H1 (cell line): ENCODE measurements around the gene CNGA1. TPM values are rescaled to one million over a fixed set of nuclear protein-coding genes. Genes with fewer than 3 reads are reported as not detected.

Experiments used
- CTCF ChIA-PET: fragments of 300-600 bp; sonication (Branson Sonifier 250); formaldehyde crosslinking; loops from one replicate; lab custom pipeline; 2021; ENCODE audit not compliant: partially characterized antibody; lab: Charles Lee
- POLR2A ChIA-PET: fragments of 300-600 bp; sonication (Branson Sonifier 250); formaldehyde crosslinking; loops from one replicate; lab custom pipeline; 2021; ENCODE audit warnings: inconsistent platforms; ENCODE audit not compliant: partially characterized antibody; lab: Charles Lee
- DNase-seq, 2 experiments: peaks; one replicate each; pipeline versions ENCODE4 v3.0.0 to v3.0.0-alpha.2; 2010 to 2022; ENCODE audit warnings: low spot score in 2 of 2, low read depth in 1 of 2, mixed read lengths in 1 of 2
- FAIRE-seq: peaks from 2 replicates; lab custom pipeline; 2011; peaks lifted over from hg19 to GRCh38; lab: Jason Lieb, UNC
- H2AFZ ChIP-seq: 2 replicates; pipeline ENCODE4 v1.8.1; 2012; ENCODE audit warnings: low read length, inconsistent platforms
- H2AK5ac ChIP-seq: 2 replicates; pipeline ENCODE4 v1.6.1; 2013; ENCODE audit warnings: low read depth, low read length
- H2BK120ac ChIP-seq: replicated peaks from 2 replicates; pipeline ENCODE3; 2013; ENCODE audit warnings: low read depth, low read length, inconsistent platforms
- H2BK12ac ChIP-seq: 2 replicates; pipeline ENCODE4 v1.6.1; 2013; ENCODE audit warnings: low read depth, low read length
- H2BK15ac ChIP-seq: 2 replicates; pipeline ENCODE4 v1.6.1; 2013; ENCODE audit warnings: low read length
- H2BK20ac ChIP-seq: 2 replicates; pipeline ENCODE4 v1.6.1; 2013; ENCODE audit warnings: low read length
- H2BK5ac ChIP-seq: 2 replicates; pipeline ENCODE4 v1.6.1; 2013; ENCODE audit warnings: low read depth, low read length
- H3K14ac ChIP-seq: 2 replicates; pipeline ENCODE4 v1.6.1; 2013; ENCODE audit warnings: inconsistent platforms; ENCODE audit not compliant: insufficient read length
- H3K18ac ChIP-seq: 2 replicates; pipeline ENCODE4 v1.6.1; 2013; ENCODE audit warnings: low read length; ENCODE audit errors: extremely low read depth
- H3K23ac ChIP-seq: 2 replicates; pipeline ENCODE4 v1.6.1; 2013; ENCODE audit warnings: inconsistent platforms; ENCODE audit not compliant: insufficient read length
- H3K23me2 ChIP-seq: 2 replicates; pipeline ENCODE4 v1.6.1; 2013; ENCODE audit warnings: low read depth, low read length
- H3K27ac ChIP-seq: 2 replicates; pipeline ENCODE4 v1.6.1; 2011; ENCODE audit warnings: low read depth, low read length, inconsistent platforms
- H3K27me3 ChIP-seq, 4 experiments: replicated peaks in 1 of 4; 1 replicate in 1 of 4; 2 replicates in 3 of 4; pipeline versions ENCODE4 v1.6.1 to v1.8.1; 2011 to 2013; ENCODE audit warnings: low read length in 3 of 4, mild to moderate bottlenecking in 3 of 4, inconsistent platforms in 2 of 4, mixed read lengths in 2 of 4, moderate library complexity in 1 of 4; ENCODE audit not compliant: control insufficient read depth in 3 of 4, insufficient read depth in 3 of 4; ENCODE audit errors: extremely low read depth in 1 of 4
- H3K36me3 ChIP-seq, 4 experiments: 2 replicates each; pipeline versions ENCODE4 v1.6.1 to v1.8.1; 2011 to 2013; ENCODE audit warnings: mild to moderate bottlenecking in 4 of 4, low read length in 3 of 4, moderate library complexity in 2 of 4, control low read depth in 1 of 4, inconsistent platforms in 1 of 4; ENCODE audit not compliant: insufficient read depth in 4 of 4, control insufficient read depth in 2 of 4
- H3K4ac ChIP-seq: replicated peaks from 2 replicates; pipeline ENCODE3; 2013; ENCODE audit warnings: low read length, low read depth, mixed read lengths, inconsistent platforms; ENCODE audit not compliant: insufficient read length
- H3K4me1 ChIP-seq, 4 experiments: replicated peaks in 1 of 4; 1 replicate in 1 of 4; 2 replicates in 3 of 4; pipeline versions ENCODE4 v1.6.1 to v1.8.1; 2011 to 2013; ENCODE audit warnings: low read length in 3 of 4, inconsistent platforms in 2 of 4, mixed read lengths in 1 of 4; ENCODE audit not compliant: insufficient read depth in 4 of 4, control insufficient read depth in 3 of 4
- H3K4me2 ChIP-seq, 2 experiments: 2 replicates each; pipeline versions ENCODE4 v1.6.1 to v1.8.1; 2011 to 2013; ENCODE audit warnings: low read depth in 2 of 2, low read length in 2 of 2, control low read depth in 1 of 2, inconsistent platforms in 1 of 2, mild to moderate bottlenecking in 1 of 2; ENCODE audit not compliant: insufficient read depth in 1 of 2
- H3K4me3 ChIP-seq, 4 experiments: fragments of 200-600, 300-600 bp in 1 of 4; sonication (generic), shearing (Covaris generic), sonication (Bioruptor Twin) in 1 of 4; 2 replicates each; pipeline versions ENCODE4 v1.5.1 to v1.8.1; 2011 to 2016; ENCODE audit warnings: low read length in 4 of 4, low read depth in 3 of 4, control low read depth in 2 of 4, inconsistent platforms in 2 of 4, mild to moderate bottlenecking in 2 of 4, mixed read lengths in 1 of 4, moderate library complexity in 1 of 4; ENCODE audit not compliant: insufficient read depth in 2 of 4; ENCODE audit errors: extremely low read depth in 1 of 4
- H3K56ac ChIP-seq: replicated peaks from 2 replicates; pipeline ENCODE3; 2013; ENCODE audit warnings: low read depth, mild to moderate bottlenecking, mixed read lengths, low read length, inconsistent platforms; ENCODE audit not compliant: insufficient read length
- H3K79me1 ChIP-seq: 2 replicates; pipeline ENCODE4 v1.6.1; 2013; ENCODE audit warnings: low read depth, low read length, control low read depth
- H3K79me2 ChIP-seq, 2 experiments: 2 replicates each; pipeline versions ENCODE4 v1.6.1 to v1.8.1; 2012 to 2013; ENCODE audit warnings: low read length in 2 of 2, mild to moderate bottlenecking in 2 of 2, inconsistent platforms in 1 of 2; ENCODE audit not compliant: insufficient read depth in 2 of 2, control insufficient read depth in 1 of 2
- H3K9ac ChIP-seq, 4 experiments: replicated peaks in 1 of 4; 1 replicate in 1 of 4; 2 replicates in 3 of 4; pipeline versions ENCODE4 v1.6.1 to v1.8.1; 2011 to 2013; ENCODE audit warnings: low read depth in 3 of 4, low read length in 3 of 4, control low read depth in 2 of 4, mild to moderate bottlenecking in 2 of 4, moderate library complexity in 2 of 4, inconsistent platforms in 1 of 4; ENCODE audit errors: extremely low read depth in 1 of 4
- H3K9me3 ChIP-seq, 2 experiments: 2 replicates each; pipeline versions ENCODE4 v1.6.1 to v1.8.1; 2012 to 2013; ENCODE audit warnings: mild to moderate bottlenecking in 2 of 2, moderate library complexity in 2 of 2, control low read depth in 1 of 2, inconsistent platforms in 1 of 2, low read depth in 1 of 2, low read length in 1 of 2, mixed read lengths in 1 of 2; ENCODE audit not compliant: insufficient read depth in 2 of 2
- H4K20me1 ChIP-seq, 2 experiments: replicated peaks in 1 of 2; 2 replicates each; pipeline versions ENCODE3 to v1.8.1; 2011 to 2013; ENCODE audit warnings: inconsistent platforms in 2 of 2, low read length in 2 of 2, mild to moderate bottlenecking in 1 of 2; ENCODE audit not compliant: insufficient read depth in 2 of 2, control insufficient read depth in 1 of 2
- H4K5ac ChIP-seq: 2 replicates; pipeline ENCODE4 v1.6.1; 2013; ENCODE audit warnings: low read length, low read depth, mixed read lengths, inconsistent platforms; ENCODE audit not compliant: insufficient read length
- H4K8ac ChIP-seq: 2 replicates; pipeline ENCODE4 v1.8.0; 2013; ENCODE audit warnings: mild to moderate bottlenecking, moderate library complexity, low read length, inconsistent platforms; ENCODE audit not compliant: insufficient read depth; ENCODE audit errors: extremely low read depth
- H4K91ac ChIP-seq: replicated peaks from 2 replicates; pipeline ENCODE3; 2013; ENCODE audit warnings: low read length, mixed read lengths, inconsistent platforms; ENCODE audit not compliant: insufficient read length
- ASH2L ChIP-seq: fragments of 200-600, 300-600 bp; sonication (generic); IDR thresholded peaks from one replicate; pipeline ENCODE4 v1.7.1; 2017; ENCODE audit warnings: low read length
- ATF2 ChIP-seq: IDR thresholded peaks from 2 replicates; pipeline ENCODE4 v1.6.1; 2012; ENCODE audit warnings: low read length, inconsistent platforms
- BACH1 ChIP-seq: IDR thresholded peaks from 2 replicates; pipeline ENCODE4 v1.6.1; 2012; ENCODE audit warnings: low read length, improper control_type of control experiment
- EGR1 ChIP-seq: IDR thresholded peaks from 2 replicates; pipeline ENCODE4 v1.6.1; 2011; ENCODE audit warnings: low read depth, low read length, borderline replicate concordance
- EZH2 ChIP-seq: fragments of 200-600 bp; sonication (generic); IDR thresholded peaks from 2 replicates; pipeline ENCODE4 v1.7.1; 2012; ENCODE audit warnings: low read depth, mild to moderate bottlenecking, moderate library complexity, low read length, inconsistent platforms; ENCODE audit not compliant: severe bottlenecking
- FOSL1 ChIP-seq: IDR thresholded peaks from 2 replicates; pipeline ENCODE4 v1.6.1; 2011; ENCODE audit warnings: mild to moderate bottlenecking, low read depth, low read length, moderate library complexity; ENCODE audit not compliant: insufficient read depth
- HDAC6 ChIP-seq: IDR thresholded peaks from one replicate; pipeline ENCODE4 v1.7.1; 2012; ENCODE audit warnings: low read depth, mild to moderate bottlenecking, inconsistent platforms, low read length, moderate library complexity
- JUN ChIP-seq: IDR thresholded peaks from 2 replicates; pipeline ENCODE4 v1.6.1; 2011; ENCODE audit warnings: low read depth, mild to moderate bottlenecking, improper control_type of control experiment, low read length
- KDM5A ChIP-seq: fragments of 200-600 bp; IDR thresholded peaks from 2 replicates; pipeline ENCODE4 v1.7.1; 2012; ENCODE audit warnings: mild to moderate bottlenecking, low read length, inconsistent platforms, mixed read lengths
- MAFK ChIP-seq: IDR thresholded peaks from 2 replicates; pipeline ENCODE4 v1.6.1; 2012; ENCODE audit warnings: low read depth, mild to moderate bottlenecking, improper control_type of control experiment, low read length
- POU5F1 ChIP-seq: IDR thresholded peaks from 2 replicates; pipeline ENCODE4 v1.6.1; 2011; ENCODE audit warnings: low read depth, mild to moderate bottlenecking, low read length, moderate library complexity
- TAF1 ChIP-seq: IDR thresholded peaks from 2 replicates; pipeline ENCODE4 v1.6.1; 2011; ENCODE audit warnings: mild to moderate bottlenecking, low read depth, low read length
- TBP ChIP-seq: IDR thresholded peaks from 2 replicates; pipeline ENCODE4 v1.6.1; 2011; ENCODE audit warnings: low read depth, low read length, improper control_type of control experiment
- WGBS, 2 experiments: shearing (Covaris generic) in 1 of 2; methylation state at CpG; one replicate each; pipeline versions ENCODE4 v1.1.6 to v1.1.7; 2013 to 2015; ENCODE audit warnings: low lambda C conversion rate in 2 of 2, mixed read lengths in 2 of 2, inconsistent platforms in 1 of 2, low coverage in 1 of 2, missing lambda C conversion rate in 1 of 2; ENCODE audit not compliant: insufficient replicate concordance in 2 of 2, insufficient coverage in 1 of 2, insufficient read length in 1 of 2; ENCODE audit errors: extremely low coverage in 1 of 2, missing lambda C conversion rate in 1 of 2; 5-methylcytosine and 5-hydroxymethylcytosine counted together
- polyA plus RNA-seq, 7 experiments: library from polyadenylated mRNA; depleted of rRNA in 3 of 7; stranded (reverse) in 5 of 7; unstranded in 2 of 7; fragments of >200 nt in 5 of 7; fragments of 200-250 nt in 2 of 7; gene quantifications; 1 replicate in 5 of 7; 2 replicates in 1 of 7; 4 replicates in 1 of 7; pipeline versions ENCODE4 v1.2.1 to v1.2.3, GENCODE V29; 2011 to 2013; ENCODE audit warnings: missing spikeins in 2 of 7, mixed read lengths in 2 of 7
- total RNA-seq: library from RNA; stranded (reverse); fragmentation: NEBNext Ultra II Directional; extraction: Animal tissue kit (Norgen Biotek cat#: 25700); gene quantifications from 2 replicates; pipeline ENCODE4 v1.2.1, GENCODE V29; 2021

The CNGA1 gene
- total and polyA plus RNA-seq, 2 of the 8 experiments (the other 6 are each of a cell fraction or from before 2014, with no cell fraction given) = 0.17 to 0.54 TPM

GRCh38 chr4:47907089-47907646 is 109.3 kb downstream of the CNGA1 start:
- peaks cover 0 to 69% (median 28%) of the 10 kb centered on the region in 4 experiments; a peak in 7 of 8 replicates for H3K36me3 ChIP-seq
- no peak overlapping the region for H3K27ac ChIP-seq
- H3K27me3 ChIP-seq = no peaks in the 10 kb centered on the region
- H3K4me1 ChIP-seq = peaks cover 0 to 2% (median 0%) of the 10 kb centered on the region in 4 experiments; a peak in 1 of 7 replicates
- H4K5ac ChIP-seq = no peak overlapping the region
- H2AK5ac ChIP-seq = no peak overlapping the region
- H3K4me2 ChIP-seq = no peak overlapping the region
- WGBS, 2 experiments = 41% methylated on average over 1 of the region's 1 CpG; no CpG with 5 or more reads in 1 of the 2 experiments
- no peak overlapping the region for H4K8ac ChIP-seq
- H3K9me3 ChIP-seq = no peaks in the 10 kb centered on the region
- no peak overlapping the region for H3K18ac ChIP-seq
- no peak overlapping the region for H3K14ac ChIP-seq
- CTCF ChIA-PET = interaction anchor here (1.3 kb wide), 2 partner anchors 19 to 27 kb away, joined by 4 to 6 read pairs; no protein-coding TSS in a partner anchor
- DNase-seq (no peak), FAIRE-seq (no peak)
- H3K23me2 ChIP-seq = no peaks in the 10 kb centered on the region
- peaks cover 8 to 10% of the 10 kb centered on the region in 2 experiments for H4K20me1 ChIP-seq
- H2BK5ac ChIP-seq = no peak overlapping the region
- TF ChIP-seq TBP (no peak), EGR1 (no peak), HDAC6 (no peak), EZH2 (no peak), JUN (no peak), BACH1 (no peak), POU5F1 (no peak), MAFK (no peak), ASH2L (no peak), TAF1 (no peak), FOSL1 (no peak), KDM5A (no peak), ATF2 (no peak)
- no peaks in the 10 kb centered on the region for H3K79me1 ChIP-seq
- H2BK12ac ChIP-seq = no peak overlapping the region
- no peak overlapping the region for H2BK15ac ChIP-seq
- H4K91ac ChIP-seq = no peak overlapping the region
- H3K79me2 ChIP-seq = peaks cover 0 to 62% of the 10 kb centered on the region in 2 experiments; a peak in 3 of 4 replicates
- no peak overlapping the region for H3K4ac ChIP-seq
- H2AFZ ChIP-seq = no peak overlapping the region
- H2BK20ac ChIP-seq = no peak overlapping the region
- H3K9ac ChIP-seq = no peak overlapping the region
- POLR2A ChIA-PET = no interaction called here
- H2BK120ac ChIP-seq = no peak overlapping the region
- H3K23ac ChIP-seq = no peak overlapping the region
- no peak overlapping the region for H3K4me3 ChIP-seq
- H3K56ac ChIP-seq = no peak overlapping the region
